HG03280 (cell line): ENCODE data around the gene FAM170B.

Experiments
- ATAC-seq: cut with Tn5 transposase; IDR thresholded peaks from one replicate; pipeline ENCODE4 v1.9.1; 2021; ENCODE audit warnings: mild to moderate bottlenecking, moderate library complexity; ENCODE audit not compliant: unreplicated experiment

The FAM170B gene

GRCh38 chr10:49152663-49153062 is 18.8 kb upstream of the FAM170B start:
- ATAC-seq: no peak

- ATAC-seq: no peak
Observed at GRCh38 chr10:49152037-49152436, 18.2 kb upstream of the FAM170B start.

GRCh38 chr10:49151481-49151880 is 17.7 kb upstream of the FAM170B start:
- no peak for ATAC-seq

GRCh38 chr10:49151025-49151445 is 17.2 kb upstream of the FAM170B start:
- ATAC-seq: no peak

GRCh38 chr10:49150426-49150825 is 16.6 kb upstream of the FAM170B start:
- no peak for ATAC-seq

- ATAC-seq: no peak
Observed at GRCh38 chr10:49149881-49150280, 16.1 kb upstream of the FAM170B start.

- ATAC-seq: no peak
Observed at GRCh38 chr10:49144058-49144720, 10.4 kb upstream of the FAM170B start.

- ATAC-seq: no peak
Observed at GRCh38 chr10:49143249-49143648, 9.4 kb upstream of the FAM170B start.

- ATAC-seq: no peak
Observed at GRCh38 chr10:49141541-49142332, 7.9 kb upstream of the FAM170B start.

GRCh38 chr10:49140304-49141177 is 6.7 kb upstream of the FAM170B start:
- no peak for ATAC-seq

- ATAC-seq: no peak
Observed at GRCh38 chr10:49139846-49140195, 6.0 kb upstream of the FAM170B start.

GRCh38 chr10:49139028-49139845 is 5.4 kb upstream of the FAM170B start:
- ATAC-seq: no peak

GRCh38 chr10:49138361-49138891 is 4.6 kb upstream of the FAM170B start:
- ATAC-seq: no peak

GRCh38 chr10:49136525-49136924 is 2.7 kb upstream of the FAM170B start:
- ATAC-seq: no peak

- ATAC-seq: no peak
Observed at GRCh38 chr10:49135575-49136313, 1.9 kb upstream of the FAM170B start.

GRCh38 chr10:49134327-49134726 is 506 bp upstream of the FAM170B start:
- no peak for ATAC-seq

GRCh38 chr10:49132362-49132737 is 1.5 kb downstream of the FAM170B start:
- ATAC-seq: no peak

GRCh38 chr10:49131507-49132361 is 2.1 kb downstream of the FAM170B start:
- no peak for ATAC-seq

GRCh38 chr10:49129376-49129775 is 4.4 kb downstream of the FAM170B start:
- no peak for ATAC-seq
